Gastrocnemius medialis (tissue), 4 donors: ENCODE measurements around the gene DNAH6.

ENCODE experiments used
- POLR2A ChIP-seq, 2 donors: fragments of 450-650 bp; IDR thresholded peaks; one replicate each; pipeline ENCODE4 v1.6.1; 2017; ENCODE audit warnings: antibody characterized with exemption in 2 of 2, mild to moderate bottlenecking in 2 of 2, moderate library complexity in 2 of 2
- TF ChIP-seq, protein P1 (sequence below), 5 experiments: fragments of 450-650 bp in 3 of 5; fragments of 200-600 bp in 2 of 5; sonication (generic) in 2 of 5; IDR thresholded peaks in 4 of 5; conservative IDR thresholded peaks in 1 of 5; 1 replicate in 4 of 5; 2 replicates in 1 of 5; pipeline ENCODE4 v1.5.1; 2016 to 2019; ENCODE audit warnings: antibody characterized with exemption in 5 of 5, mild to moderate bottlenecking in 3 of 5, moderate library complexity in 3 of 5

DNA sequence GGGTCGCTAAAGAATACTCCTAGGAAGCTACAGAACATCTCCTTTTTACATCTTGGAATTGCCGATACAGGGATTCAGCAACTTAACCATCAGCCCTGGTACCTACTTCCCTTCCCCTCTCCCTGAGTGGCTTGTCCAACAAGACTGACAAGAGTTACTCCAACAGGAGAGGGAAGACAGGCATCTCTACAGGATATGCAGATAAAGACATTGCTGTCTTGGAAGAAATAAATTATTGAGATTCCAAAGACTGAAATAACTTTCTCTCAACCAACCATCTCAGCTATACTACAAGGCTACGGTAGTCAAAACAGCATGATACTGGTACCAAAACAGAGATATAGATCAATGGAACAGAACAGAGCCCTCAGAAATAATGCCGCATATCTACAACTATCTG, 277.3 kb downstream of the DNAH6 start:
- TF ChIP-seq, protein P1, sequence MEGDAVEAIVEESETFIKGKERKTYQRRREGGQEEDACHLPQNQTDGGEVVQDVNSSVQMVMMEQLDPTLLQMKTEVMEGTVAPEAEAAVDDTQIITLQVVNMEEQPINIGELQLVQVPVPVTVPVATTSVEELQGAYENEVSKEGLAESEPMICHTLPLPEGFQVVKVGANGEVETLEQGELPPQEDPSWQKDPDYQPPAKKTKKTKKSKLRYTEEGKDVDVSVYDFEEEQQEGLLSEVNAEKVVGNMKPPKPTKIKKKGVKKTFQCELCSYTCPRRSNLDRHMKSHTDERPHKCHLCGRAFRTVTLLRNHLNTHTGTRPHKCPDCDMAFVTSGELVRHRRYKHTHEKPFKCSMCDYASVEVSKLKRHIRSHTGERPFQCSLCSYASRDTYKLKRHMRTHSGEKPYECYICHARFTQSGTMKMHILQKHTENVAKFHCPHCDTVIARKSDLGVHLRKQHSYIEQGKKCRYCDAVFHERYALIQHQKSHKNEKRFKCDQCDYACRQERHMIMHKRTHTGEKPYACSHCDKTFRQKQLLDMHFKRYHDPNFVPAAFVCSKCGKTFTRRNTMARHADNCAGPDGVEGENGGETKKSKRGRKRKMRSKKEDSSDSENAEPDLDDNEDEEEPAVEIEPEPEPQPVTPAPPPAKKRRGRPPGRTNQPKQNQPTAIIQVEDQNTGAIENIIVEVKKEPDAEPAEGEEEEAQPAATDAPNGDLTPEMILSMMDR (IDR thresholded peaks at IDR 0.05 in 4 of 5, conservative IDR thresholded peaks at IDR 0.05 in 1 of 5), result no peak
- no peak for TF ChIP-seq POLR2A (IDR thresholded peaks at IDR 0.05)
